ENCODE measurements around the gene GREB1.

GREB1 gene

DNA sequence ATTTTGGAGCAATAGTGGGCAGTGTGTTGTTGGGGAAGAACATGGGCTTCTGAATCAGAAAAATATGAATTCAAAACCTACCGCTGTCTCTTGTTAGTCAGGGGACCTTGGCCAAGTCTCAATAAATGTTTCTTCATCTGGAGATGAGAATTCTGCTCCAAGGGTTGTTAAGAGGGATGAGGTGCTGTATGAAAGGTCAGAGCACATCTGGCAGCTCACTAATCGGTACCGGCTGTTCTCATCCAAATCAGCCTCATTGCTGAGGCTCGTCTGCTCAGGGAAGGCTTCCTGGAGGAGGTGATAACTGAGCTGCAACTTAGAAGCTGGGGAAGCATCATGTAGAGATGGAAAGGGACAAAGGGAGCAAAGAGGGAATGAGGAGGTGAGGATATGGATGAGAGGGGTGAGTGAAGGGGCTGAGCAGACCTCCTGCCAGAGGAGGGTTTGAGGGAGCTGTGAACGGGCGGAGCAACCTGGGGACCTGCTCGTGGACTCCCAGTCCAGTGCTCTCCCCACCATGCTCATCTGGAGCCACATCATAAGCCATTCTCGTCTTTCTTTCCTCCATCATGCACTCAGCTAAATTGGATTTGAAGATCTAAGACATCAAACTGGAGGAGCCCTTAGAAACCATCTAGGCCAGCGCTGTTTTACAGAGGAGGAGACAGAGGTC, 47.4 kb downstream of the GREB1 start:
- DNase-seq (ENCODE audit: low spot score) = no peak

DNA sequence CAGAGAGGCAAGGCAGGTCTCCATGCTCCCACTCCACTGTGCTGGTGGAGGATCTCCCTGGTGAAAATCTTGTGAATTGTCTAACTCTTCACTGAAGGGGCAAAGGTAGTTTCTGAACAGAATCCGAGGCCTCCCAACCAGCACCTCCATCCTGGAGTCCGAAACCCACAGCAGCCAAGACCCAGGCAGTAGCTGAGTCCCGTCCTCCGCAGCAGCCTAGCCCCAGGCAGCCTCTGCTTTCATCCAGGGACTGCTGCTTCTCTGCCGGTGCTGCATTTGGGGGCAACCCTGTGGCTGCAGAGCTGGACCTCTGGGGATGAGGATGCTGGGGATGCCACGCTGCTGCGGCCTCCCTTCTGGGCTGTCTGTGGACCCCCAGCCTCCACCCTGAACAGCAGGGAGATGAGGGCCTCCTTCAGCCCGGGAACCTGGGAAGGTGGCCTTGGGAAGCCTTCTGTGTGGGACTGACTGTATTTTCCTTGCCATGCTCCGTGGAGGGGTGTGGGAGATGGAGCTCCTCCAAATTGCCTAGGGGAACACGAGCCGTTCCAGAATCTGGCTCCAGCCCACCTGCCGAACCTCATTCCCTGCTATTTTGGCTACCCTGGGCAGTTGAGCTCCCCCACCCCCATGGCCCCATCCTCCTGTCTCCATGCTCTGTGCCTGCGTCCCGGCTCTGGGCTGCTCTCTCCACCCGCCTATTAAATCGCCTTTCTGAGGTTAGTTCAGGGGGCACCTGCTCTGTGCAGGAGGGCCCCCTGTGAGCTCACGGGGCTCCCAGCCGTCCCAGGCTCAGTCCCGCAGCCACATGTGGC, 48.2 kb downstream of the GREB1 start:
- no peak for DNase-seq (ENCODE audit: low spot score)

DNA sequence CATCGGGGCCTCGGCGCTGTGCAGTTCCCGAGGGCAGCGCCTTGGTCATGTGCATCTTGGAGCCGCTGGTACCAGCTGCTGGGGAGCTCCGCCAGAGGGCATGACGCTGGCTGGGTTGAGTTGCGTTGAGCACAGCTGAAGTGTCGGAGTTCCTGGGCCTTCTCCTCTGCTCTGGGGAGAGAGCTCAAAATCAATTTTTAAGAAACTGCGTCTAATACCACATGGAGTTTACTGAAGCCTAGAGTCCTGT, 48.7 kb downstream of the GREB1 start:
- DNase-seq (ENCODE audit: low spot score) = no peak

DNA sequence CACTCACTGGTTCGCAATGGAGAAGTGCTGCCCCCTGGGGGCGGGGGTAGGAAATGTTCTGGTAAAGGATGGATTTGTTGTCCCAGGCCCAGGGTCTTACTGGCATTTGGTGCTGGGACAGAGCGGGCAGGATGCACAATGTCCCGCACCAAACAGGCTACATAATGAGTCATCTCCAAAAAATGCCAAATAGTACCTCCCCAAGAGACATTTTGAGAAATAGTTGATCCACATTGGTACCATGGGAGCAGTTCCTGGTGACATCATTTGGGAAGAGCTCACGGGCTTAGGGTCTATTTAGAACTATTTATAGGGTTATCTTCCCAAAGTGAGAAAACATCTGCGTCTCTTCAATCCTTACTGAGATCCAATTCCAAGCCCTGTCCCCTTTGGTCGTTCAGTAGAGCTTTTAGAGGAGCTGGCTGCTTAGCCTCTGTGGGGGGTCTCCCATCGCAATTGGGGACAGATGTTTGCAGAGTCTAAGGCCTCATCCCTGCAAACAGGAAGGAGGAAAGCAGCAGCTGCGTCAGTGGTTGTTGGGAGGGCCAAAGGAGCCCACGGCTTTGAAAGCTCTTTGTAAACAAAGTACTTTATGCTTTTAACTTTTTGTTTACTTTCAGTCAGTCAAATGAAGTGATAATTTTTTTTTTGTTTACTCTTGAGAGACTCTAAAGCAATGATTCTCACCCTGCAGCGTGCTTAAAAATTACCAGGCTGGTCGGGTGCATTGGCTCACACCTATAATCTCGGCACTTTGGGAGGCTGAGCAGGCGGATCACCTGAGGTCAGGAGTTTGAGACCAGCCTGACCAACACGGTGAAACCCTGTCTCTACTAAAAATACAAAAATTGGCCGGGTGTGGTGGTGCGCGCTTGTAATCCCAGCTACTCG, 49.3 kb downstream of the GREB1 start:
- DNase-seq (ENCODE audit: low spot score) = peak; percentile 57

DNA sequence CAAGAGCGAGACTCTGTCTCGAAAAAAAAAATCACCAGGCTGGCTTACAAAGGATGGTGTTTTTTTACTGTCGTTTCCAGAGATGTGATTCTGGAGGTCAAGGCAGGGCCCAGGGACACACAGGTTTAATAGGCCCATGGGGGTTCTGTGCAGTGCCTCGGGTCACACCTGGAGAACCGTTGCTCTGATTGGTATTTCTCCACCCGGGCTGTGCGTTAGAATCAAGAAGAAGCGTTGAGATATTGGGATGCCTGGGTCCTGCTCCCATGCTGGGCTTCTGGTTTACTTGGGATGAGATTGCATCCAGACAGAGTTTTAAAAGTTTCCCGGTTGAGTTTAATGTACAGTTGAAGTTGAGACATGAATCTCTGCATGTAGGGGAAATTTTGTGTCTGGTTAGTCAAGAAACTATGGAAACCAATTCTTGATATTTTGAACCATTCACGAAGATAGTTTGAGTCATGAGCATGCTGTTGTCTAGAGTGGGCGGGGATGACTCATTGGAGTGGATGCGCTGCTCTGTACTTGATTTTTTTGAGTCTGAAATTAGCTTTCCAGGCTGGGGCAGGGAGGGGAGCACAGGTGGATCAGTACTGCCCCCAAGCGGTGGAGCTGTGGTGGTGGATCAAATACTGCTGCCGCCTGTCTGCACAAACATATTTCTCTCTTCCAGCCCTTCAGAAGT, 50.1 kb downstream of the GREB1 start:
- peak; percentile 70 for DNase-seq (ENCODE audit: low spot score)

DNA sequence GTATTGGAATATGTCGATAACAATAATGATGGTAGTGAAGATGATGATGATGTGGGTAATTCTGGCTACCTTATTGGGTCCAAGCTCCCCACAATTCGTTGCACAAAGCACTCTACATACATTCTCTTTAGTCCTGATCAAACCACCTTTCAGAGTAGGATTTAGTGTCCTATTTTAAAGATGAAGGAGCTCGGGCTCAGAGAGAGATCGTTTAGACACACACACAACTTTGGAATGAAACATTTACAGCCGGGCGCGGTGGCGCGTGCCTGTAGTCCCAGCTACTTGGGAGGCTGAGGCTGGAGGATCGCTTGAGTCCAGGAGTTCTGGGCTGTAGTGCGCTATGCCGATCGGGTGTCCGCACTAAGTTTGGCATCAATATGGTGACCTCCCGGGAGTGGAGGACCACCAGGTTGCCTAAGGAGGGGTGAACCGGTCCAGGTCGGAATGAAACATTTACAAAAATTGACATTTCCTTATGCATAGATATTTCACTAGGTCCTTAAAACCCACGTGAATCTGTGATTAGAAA, 50.7 kb downstream of the GREB1 start:
- DNase-seq (ENCODE audit: low spot score) = no peak

DNA sequence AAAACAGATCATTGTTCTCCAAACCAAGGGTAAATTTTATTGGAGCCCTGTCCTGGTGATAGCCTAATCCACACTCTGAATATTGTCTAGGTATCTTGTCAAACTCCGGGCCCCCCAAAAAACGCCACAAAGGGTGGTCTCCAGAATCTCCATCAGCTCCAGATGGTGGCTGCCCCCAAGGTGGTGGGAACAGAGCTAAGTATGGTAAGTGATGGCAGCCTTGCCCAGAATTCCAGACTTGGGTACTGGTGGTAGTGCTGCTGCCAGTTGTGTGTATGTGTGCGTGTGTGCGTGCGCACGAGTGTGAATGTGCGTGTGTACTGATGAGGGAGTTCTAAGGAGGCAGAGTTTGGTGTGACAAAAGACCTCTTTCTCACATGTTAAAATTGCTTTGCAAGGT, 51.2 kb downstream of the GREB1 start:
- DNase-seq (ENCODE audit: low spot score) = no peak

DNA sequence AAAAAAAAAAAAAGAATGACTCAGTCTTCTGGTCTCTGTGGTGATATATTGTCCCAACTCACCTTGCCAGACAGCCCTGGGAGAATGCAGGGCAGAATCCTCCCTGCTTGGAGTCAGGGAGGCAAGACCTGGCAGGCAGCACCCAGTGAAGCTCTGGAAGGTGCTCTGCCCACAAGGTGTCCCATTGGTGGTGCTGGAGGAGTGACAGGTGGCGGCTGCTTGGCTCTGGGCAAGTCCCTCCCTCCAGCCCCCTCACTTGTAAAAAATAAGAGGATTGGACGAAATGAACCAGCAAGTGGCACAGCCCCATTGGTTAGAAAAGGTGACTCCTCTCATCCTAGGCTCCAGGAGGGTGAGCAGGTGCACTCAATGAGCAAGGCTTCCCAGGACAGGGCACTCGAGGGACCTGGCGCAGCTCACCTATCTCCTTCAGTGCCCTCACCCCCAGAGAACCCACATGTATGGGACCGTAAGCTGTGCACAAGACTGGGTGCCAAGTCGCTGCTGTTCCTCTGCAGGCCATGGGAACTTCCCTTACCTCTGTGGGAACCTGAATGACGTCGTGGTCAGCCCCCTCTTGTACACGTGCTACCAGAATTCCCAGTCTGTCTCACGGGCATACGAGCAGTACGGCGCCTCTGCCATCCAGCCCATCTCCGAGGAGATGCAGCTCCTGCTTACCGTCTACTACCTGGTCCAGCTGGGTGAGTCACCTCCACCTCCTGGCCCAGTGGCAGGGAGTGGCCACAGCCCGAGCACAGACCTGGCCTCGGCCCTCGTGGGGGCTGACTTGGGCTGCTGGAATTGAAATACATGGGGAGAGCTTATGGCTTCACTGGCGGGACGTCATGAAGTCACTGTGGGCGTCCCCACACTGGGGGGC, 54.6 kb downstream of the GREB1 start:
- DNase-seq (ENCODE audit: low spot score) = no peak

DNA sequence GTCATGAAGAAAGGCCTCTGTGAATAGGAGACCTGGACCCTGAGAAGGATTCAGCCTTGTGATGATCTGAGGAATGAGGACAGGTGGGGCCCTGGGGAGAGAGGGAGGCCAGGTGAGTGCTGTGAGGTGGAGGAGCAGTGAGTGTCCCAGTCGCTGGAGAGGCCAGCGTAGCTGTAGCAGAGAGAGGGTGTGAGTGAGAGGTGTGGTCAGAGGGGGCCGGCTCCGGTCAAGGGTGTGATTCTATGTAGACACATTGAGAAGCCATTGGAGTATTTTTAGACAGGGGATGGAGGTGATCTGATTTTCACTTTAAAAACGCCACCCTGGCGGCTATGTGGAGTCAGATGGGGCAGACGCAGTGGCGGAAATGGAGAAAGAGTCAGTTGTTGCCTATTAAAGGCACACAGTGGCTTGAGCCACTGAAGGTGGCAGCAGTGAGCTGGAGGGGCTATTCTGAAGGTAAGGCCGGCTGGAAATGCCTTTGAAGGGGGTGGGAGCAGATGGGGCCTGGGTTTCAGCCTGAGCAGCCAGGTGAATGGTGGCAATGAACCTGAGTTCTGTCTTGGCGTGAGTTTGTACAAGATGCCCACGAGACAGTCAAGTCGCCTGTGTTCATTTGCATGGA, 55.6 kb downstream of the GREB1 start:
- DNase-seq (ENCODE audit: low spot score) = no peak

DNA sequence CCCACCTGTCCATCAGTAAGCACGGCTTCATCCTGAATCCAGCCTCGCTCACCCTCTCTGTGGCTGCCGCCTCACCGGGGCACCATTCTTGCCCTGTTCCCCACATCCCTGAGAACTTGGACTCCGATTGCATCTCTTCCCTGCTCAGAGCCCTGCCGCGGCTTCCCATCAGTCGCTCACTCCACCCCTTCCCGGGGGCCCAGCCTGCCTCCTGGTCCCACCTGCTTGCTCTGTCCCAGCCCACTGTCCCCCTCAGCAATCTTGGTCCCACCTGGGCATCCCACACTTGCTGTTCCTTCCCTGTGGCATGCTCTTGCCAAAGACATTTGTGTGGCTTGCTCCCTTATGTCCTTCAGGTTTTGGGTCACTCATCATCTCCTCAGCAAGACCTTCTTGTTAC, 56.3 kb downstream of the GREB1 start:
- DNase-seq (ENCODE audit: low spot score) = no peak

DNA sequence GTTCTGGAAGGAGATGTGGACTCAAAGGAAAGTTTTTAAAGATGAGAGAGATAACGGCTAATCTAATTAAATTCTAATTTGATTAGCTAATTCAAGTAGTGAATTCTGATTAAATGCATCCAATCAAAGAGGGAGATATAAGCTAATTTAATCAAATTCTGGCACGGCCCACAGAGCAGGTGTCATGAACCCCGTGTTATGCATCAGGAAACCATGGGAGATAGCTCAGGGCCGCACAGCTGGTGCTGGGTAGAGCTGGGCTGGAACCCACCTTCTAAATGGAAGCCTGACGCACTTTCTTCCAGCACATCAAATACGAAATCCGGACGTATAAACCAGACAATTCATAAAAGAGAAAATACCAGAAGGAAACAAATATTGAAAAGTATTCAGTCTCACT, 57.2 kb downstream of the GREB1 start:
- DNase-seq (ENCODE audit: low spot score) = no peak

DNA sequence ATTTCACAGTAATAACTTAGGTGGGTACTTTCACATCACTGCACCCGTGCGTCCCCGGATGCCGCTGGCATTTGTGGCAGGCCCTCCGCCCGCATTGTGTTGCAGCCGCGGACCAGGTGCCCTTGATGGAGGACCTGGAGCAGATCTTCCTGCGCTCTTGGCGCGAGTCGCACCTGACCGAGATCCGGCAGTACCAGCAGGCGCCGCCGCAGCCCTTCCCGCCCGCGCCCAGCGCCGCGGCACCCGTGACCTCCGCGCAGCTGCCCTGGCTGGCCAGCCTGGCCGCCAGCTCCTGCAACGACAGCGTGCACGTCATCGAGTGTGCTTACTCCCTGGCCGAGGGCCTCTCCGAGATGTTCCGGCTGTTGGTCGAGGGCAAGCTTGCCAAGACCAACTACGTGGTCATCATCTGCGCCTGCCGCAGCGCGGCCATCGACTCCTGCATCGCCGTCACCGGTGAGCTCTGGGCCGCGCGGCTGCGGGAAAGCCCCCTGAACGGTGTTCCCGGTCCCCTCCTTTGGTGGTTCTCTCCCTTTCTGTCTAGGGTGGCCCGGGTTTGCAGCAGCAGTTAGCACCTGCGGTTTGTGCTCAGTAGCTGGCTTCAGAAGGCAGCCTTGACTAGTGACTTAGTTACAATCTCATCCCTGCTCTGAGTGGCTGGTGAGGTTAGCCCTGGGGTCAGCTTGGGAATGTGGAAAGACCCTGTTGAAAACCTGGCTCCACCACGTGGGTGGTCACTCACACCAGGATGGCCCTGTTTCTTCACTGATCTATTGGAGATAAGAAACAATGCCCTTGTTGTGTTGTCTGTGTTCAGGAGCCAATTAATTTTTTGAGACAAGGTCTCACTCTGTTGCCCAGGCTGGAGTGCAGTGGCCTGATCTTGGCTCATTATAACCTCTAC, 59.1 kb downstream of the GREB1 start:
- DNase-seq (ENCODE audit: low spot score) = no peak

DNA sequence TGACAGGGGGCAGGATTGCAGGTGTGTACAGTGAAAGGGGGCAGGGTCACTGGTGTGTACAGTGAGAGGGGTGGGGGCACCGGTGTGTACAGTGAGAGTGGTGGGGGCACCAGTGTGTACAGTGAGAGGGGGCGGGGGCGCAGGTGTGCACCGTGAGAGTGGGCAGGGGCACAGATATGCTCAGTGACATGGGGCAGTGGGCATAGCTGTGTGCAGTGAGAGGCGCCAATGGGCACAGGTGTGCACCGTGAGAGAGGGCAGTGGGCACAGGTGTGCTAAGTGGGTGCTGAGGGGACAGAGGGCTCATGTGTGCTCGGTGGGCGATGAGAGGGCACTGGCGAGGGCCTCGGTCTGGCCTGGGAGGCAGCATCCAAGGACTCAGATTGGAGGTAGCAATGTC, 63.0 kb downstream of the GREB1 start:
- no peak for DNase-seq (ENCODE audit: low spot score)

DNA sequence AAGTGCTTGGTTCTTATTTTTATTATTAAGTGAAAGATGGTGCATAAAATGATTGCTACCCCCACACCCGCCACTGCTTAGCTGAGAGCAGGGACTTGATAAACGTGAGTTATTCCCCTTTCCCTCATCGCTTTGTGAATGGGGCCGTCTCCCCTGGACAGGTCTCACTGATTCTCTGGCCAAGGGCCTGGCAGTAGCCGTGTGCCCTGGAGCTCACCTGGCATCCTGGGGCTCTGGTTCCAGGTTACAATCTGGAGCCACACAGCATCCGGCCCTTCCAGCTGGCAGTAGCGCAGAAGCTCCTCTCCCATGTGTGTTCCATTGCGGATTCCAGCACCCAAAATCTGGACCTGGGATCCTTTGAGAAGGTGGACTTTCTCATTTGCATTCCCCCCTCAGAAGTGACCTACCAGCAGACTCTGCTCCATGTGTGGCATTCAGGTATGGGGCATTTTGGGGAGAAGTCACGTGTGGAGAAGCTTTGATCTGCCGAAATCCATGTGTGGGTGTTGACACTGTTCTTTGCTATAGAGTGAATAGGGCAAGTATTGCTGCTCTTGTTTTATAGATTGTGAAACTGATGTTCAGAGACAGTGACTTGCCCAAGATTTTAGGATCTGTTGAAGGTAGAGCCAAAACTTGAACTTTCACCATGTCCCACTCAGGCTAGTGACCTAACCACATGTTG, 63.8 kb downstream of the GREB1 start:
- peak; percentile 30 for DNase-seq (ENCODE audit: low spot score)

DNA sequence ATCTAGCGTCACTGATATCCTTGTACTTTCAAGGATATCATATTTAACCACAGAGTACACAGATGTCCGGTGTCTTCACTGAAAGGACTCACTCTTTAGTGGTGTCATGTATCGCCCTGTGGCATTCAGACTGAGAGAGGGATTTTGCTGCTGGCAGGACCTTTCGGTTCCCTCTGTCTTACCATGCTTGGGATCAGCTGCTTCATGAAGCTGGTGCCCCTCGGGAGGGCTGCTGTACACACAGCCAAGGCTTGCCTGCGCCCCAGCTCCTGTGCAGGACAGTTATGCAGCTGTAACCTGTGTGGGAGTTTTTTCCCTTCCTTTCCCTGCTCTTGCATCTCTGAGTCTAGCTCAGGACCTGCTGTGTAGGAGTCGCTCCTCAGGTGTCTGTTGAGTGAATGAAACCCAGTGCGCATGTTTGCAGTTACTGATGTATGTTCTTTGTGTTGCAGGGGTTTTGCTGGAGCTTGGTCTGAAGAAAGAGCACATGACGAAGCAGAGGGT, 64.4 kb downstream of the GREB1 start:
- DNase-seq (ENCODE audit: low spot score) = no peak

DNA sequence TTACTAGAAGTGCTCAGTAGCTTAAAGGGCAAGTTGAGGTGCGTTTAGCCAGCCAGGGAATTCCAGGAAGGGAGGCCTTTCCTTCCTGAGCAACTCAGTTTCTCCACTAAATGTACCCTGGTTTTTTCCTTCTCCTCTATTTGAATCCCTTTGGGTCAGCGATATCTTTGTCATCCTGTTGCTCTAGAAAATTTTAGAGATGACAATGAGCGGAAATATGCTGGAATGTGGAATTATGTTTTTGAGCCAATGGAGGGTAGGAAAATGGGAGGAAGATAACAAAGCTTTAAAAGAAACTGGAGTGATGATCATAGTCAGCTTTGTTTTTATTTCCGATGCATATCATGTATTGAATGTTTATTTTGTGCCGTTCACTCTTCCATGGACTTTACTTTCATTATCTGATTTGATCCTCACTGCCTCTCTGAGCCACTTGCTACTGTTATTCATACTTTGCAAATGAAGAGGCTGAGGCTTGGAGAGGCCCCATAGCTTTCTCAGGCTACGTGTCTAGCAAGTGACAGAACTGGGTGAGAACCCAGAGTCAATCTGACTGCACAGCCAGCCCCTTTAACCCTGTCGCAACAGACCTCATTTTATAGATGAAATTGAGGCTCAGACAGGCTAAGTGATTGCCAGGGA, 68.8 kb downstream of the GREB1 start:
- no peak for DNase-seq (ENCODE audit: low spot score)

DNA sequence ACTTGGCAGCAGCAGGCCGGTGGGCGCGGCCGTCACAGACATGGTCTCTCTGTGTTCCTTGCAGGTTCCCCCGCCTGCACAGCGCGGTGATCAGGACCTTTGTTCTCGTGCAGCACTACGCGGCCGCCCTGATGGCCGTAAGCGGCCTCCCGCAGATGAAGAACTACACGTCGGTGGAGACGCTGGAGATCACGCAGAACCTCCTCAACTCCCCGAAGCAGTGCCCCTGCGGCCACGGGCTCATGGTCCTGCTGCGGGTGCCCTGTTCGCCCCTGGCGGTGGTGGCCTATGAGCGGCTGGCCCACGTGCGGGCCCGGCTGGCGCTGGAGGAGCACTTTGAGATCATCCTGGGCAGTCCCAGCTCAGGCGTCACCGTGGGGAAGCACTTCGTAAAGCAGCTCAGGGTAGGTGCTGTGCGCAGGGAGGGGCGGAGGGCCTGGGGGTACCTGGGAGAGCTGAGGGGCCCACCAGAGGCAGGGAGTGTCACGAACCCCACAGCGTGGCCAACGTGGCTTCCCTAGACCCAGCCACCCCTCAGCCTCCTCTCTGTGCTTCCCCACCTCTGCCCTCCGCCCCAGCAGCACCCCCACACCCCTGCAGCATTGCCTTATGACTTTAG, 76.9 kb downstream of the GREB1 start:
- DNase-seq (ENCODE audit: low spot score) = no peak

DNA sequence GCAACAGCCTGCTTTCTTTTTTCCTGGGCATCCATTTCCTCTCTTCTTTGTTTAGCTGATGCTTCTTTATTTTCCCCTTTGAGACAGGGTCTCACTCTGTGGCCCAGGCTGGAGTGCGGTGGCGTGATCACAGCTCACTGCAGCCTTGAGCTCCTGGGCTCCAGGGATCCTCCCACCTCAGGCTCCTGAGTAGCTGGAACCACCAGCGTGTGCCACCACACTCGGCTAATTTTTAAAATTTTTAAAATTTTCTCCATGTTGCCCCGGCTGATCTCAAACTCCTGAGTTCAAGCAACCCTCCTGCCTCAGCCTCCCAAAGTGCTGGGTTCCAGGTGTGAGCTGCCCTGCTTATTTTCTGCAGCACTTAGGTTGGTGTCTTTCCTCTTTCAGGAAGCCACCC, 77.4 kb downstream of the GREB1 start:
- no peak for DNase-seq (ENCODE audit: low spot score)

Measured in cerebellar cortex (tissue), 1 donor.